Uterus (tissue), 4 donors: ENCODE measurements around the gene PIK3C3. TPM values are rescaled to one million over a fixed set of nuclear protein-coding genes. Genes with fewer than 3 reads are reported as not detected.

ENCODE experiments used
- DNase-seq, 2 donors: peaks; one replicate each; pipeline ENCODE4 v3.0.0-alpha.2; 2019 to 2020
- H3K27ac ChIP-seq, 2 donors: fragments of 200-600 bp; sonication (generic); 1 replicate in 1 of 2; 2 replicates in 1 of 2; pipeline ENCODE4 v1.5.1; 2016 to 2018
- H3K27me3 ChIP-seq, 2 donors: fragments of 200-600 bp; sonication (generic); one replicate each; pipeline ENCODE4 v1.5.1; 2018 to 2019; ENCODE audit warnings: control low read depth in 1 of 2
- H3K36me3 ChIP-seq, 2 donors: fragments of 200-600 bp; sonication (generic); one replicate each; pipeline ENCODE4 v1.5.1; 2019; ENCODE audit warnings: control low read depth in 1 of 2
- H3K4me1 ChIP-seq, 2 donors: fragments of 200-600 bp; sonication (generic); one replicate each; pipeline ENCODE4 v1.5.1; 2018 to 2019; ENCODE audit warnings: control low read depth in 1 of 2
- H3K4me3 ChIP-seq, 2 donors: fragments of 200-600 bp; sonication (generic); 1 replicate in 1 of 2; 2 replicates in 1 of 2; pipeline ENCODE4 v1.5.1; 2018 to 2019; ENCODE audit warnings: mild to moderate bottlenecking in 1 of 2
- H3K9me3 ChIP-seq, 2 donors: fragments of 200-600 bp; sonication (generic); one replicate each; pipeline ENCODE4 v1.5.1; 2019; ENCODE audit warnings: control low read depth in 1 of 2
- CTCF ChIP-seq, 4 experiments: fragments of 200-600 bp in 2 of 4; fragments of 450-650 bp in 2 of 4; sonication (generic) in 2 of 4; IDR thresholded peaks; one replicate each; pipeline ENCODE4 v1.5.1; 2016 to 2019; ENCODE audit warnings: antibody characterized with exemption in 4 of 4, mild to moderate bottlenecking in 2 of 4, moderate library complexity in 1 of 4
- POLR2A ChIP-seq, 2 donors: fragments of 450-650 bp; IDR thresholded peaks; one replicate each; pipeline ENCODE4 v1.6.1; 2016; ENCODE audit warnings: antibody characterized with exemption in 2 of 2, mild to moderate bottlenecking in 1 of 2, moderate library complexity in 1 of 2
- intact Hi-C: fragments of 100-400 bp; cut with DNase I; formaldehyde crosslinking; loops from one replicate; pipeline ENCODE4 v1.15.1; 2023; ENCODE audit warnings: low total_unique reads
- total RNA-seq, 4 donors: library from RNA; depleted of rRNA in 3 of 4; stranded (reverse); fragments of >200 nt in 3 of 4; gene quantifications; one replicate each; pipeline versions ENCODE4 v1.1.0 to v1.2.4, GENCODE V29; 2014 to 2023
- donor health status: DM: yes; HTN: yes; CAD: no.

The PIK3C3 gene
- total RNA-seq, 4 donors from 2014 or later: 57.6 to 114 (median 82.2) TPM

- intact Hi-C loops: no loop called here
- Histone ChIP-seq H3K4me1 (peaks cover 0 to 4% of the 10 kb centered on the region in 2 donors), H3K9me3 (no peaks in the 10 kb centered on the region), H3K27me3 (no peaks in the 10 kb centered on the region), H3K27ac (no peak overlapping the region), H3K36me3 (no peaks in the 10 kb centered on the region), H3K4me3 (no peak overlapping the region)
- peak in 1 of 2 donors; percentile 24 for DNase-seq
- TF ChIP-seq CTCF (IDR thresholded peaks at IDR 0.05) (peak; percentile 56 to 68 (median 60)), POLR2A (IDR thresholded peaks at IDR 0.05) (no peak)
These were observed 98.3 kb downstream of the PIK3C3 start for GRCh38 chr18:42053188-42053781.

- H3K27ac ChIP-seq: no peak overlapping the region
- no peaks in the 10 kb centered on the region for H3K36me3 ChIP-seq
- H3K27me3 ChIP-seq: no peaks in the 10 kb centered on the region
- no peak for DNase-seq
- no peaks in the 10 kb centered on the region for H3K4me1 ChIP-seq
- no peaks in the 10 kb centered on the region for H3K9me3 ChIP-seq
- intact Hi-C loops: no loop called here
- no peak overlapping the region for H3K4me3 ChIP-seq
- TF ChIP-seq CTCF (IDR thresholded peaks at IDR 0.05) (no peak), POLR2A (IDR thresholded peaks at IDR 0.05) (no peak)
These were observed 109.1 kb downstream of the PIK3C3 start for GRCh38 chr18:42064109-42064508.

- TF ChIP-seq CTCF (IDR thresholded peaks at IDR 0.05) (no peak), POLR2A (IDR thresholded peaks at IDR 0.05) (no peak)
- H3K4me1 ChIP-seq: no peaks in the 10 kb centered on the region
- no peak overlapping the region for H3K4me3 ChIP-seq
- H3K27me3 ChIP-seq: no peaks in the 10 kb centered on the region
- no peak for DNase-seq
- H3K36me3 ChIP-seq: no peaks in the 10 kb centered on the region
- H3K9me3 ChIP-seq: no peaks in the 10 kb centered on the region
- intact Hi-C loops: no loop called here
- no peak overlapping the region for H3K27ac ChIP-seq
These were observed 112.5 kb downstream of the PIK3C3 start for GRCh38 chr18:42067518-42067917.

DNA sequence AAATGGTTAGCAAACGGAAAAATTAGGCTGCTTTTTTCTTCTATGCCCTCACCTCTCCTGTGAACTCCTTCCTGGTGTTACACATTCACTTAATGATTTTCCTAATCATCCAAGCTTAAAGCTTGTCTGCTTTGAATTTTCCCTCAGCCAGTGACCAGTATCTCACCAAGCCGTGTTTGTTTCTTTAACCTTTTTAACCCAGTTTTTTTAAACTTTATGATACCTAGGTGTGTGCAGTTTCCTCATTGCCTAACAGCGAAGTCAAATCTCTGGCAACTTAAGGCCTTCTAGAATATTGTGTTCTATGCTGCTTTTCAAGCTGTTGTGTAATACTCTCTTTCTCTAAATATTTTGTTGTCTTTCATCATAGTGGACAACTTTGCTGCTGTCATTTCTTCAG, 113.0 kb downstream of the PIK3C3 start:
- no peaks in the 10 kb centered on the region for H3K36me3 ChIP-seq
- DNase-seq: no peak

DNA sequence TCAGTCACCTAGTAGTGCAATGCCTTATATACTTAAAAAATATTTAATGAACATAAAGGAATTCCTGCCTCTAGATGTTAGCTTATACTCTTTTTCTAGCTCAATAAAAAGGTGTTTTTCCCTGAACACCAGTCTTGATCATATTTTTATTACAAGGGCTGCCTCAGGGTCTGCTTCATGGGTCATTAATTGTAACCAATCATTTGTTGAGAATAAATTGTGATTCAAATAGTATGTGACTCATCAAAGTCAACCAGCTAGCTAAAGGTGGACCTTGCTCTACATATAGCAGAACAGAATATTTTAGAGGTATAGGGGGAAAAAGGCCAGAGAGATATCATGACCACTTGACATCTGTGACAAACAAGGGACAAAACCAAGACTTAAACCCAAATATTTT, 114.0 kb downstream of the PIK3C3 start:
- TF ChIP-seq CTCF (IDR thresholded peaks at IDR 0.05): no peak
- TF ChIP-seq POLR2A (IDR thresholded peaks at IDR 0.05): no peak
- H3K9me3 ChIP-seq: no peaks in the 10 kb centered on the region
- H3K27me3 ChIP-seq: no peaks in the 10 kb centered on the region
- intact Hi-C loops: no loop called here
- no peaks in the 10 kb centered on the region for H3K36me3 ChIP-seq
- no peaks in the 10 kb centered on the region for H3K4me1 ChIP-seq
- H3K27ac ChIP-seq: no peak overlapping the region
- H3K4me3 ChIP-seq: no peak overlapping the region
- DNase-seq: no peak

More for the DNA sequence above, 113.0 kb downstream of the PIK3C3 start:
- H3K4me3 ChIP-seq: no peak overlapping the region
- intact Hi-C loops: no loop called here
- TF ChIP-seq POLR2A (IDR thresholded peaks at IDR 0.05) (no peak), CTCF (IDR thresholded peaks at IDR 0.05) (no peak)
- H3K9me3 ChIP-seq: no peaks in the 10 kb centered on the region
- no peaks in the 10 kb centered on the region for H3K4me1 ChIP-seq
- H3K27me3 ChIP-seq: no peaks in the 10 kb centered on the region
- no peak overlapping the region for H3K27ac ChIP-seq
